ENCODE results near the gene TBC1D10A.

- TF ChIP-seq CTCF (IDR thresholded peaks at IDR 0.05) (no peak), POLR2A (IDR thresholded peaks at IDR 0.05) (no peak)
These were observed 79.8 kb downstream of the TBC1D10A start for GRCh38 chr22:30246814-30247376.

Data from tibial nerve (tissue), 3 donors.